Endometrial microvascular endothelial cells (primary cell): ENCODE measurements around the gene PLEKHM3. TPM values are rescaled to one million over a fixed set of nuclear protein-coding genes. Genes with fewer than 3 reads are reported as not detected.

ENCODE experiments used
- in situ Hi-C: cut with HindIII; loops from 2 replicates; pipeline ENCODE4 v1.10.0; 2017; ENCODE audit warnings: low sequenced_read_pairs, low pct_unique_long_range_greater_than_20kb; ENCODE audit errors: inconsistent ontology term
- total RNA-seq: library from RNA; depleted of rRNA; stranded (reverse); fragments of >200 nt; gene quantifications from one replicate; pipeline ENCODE4 v1.2.3, GENCODE V29; 2015; ENCODE audit errors: inconsistent ontology term

Gene PLEKHM3
- total RNA-seq, 1 donor from 2014 or later, result 3.3 TPM

- in situ Hi-C loops, result no loop called here
These were observed 178.1 kb downstream of the PLEKHM3 start for GRCh38 chr2:207847098-207847806.

- in situ Hi-C loops, result no loop called here
These were observed 180.0 kb downstream of the PLEKHM3 start for GRCh38 chr2:207845202-207845864.

- in situ Hi-C loops, result no loop called here
These were observed 180.7 kb downstream of the PLEKHM3 start for GRCh38 chr2:207844648-207845047.

GRCh38 chr2:207840101-207840500, 185.2 kb downstream of the PLEKHM3 start:
- in situ Hi-C loops, result no loop called here

GRCh38 chr2:207839575-207839974, 185.8 kb downstream of the PLEKHM3 start:
- in situ Hi-C loops, result no loop called here

- in situ Hi-C loops, result no loop called here
These were observed 186.3 kb downstream of the PLEKHM3 start for GRCh38 chr2:207839028-207839427.

DNA sequence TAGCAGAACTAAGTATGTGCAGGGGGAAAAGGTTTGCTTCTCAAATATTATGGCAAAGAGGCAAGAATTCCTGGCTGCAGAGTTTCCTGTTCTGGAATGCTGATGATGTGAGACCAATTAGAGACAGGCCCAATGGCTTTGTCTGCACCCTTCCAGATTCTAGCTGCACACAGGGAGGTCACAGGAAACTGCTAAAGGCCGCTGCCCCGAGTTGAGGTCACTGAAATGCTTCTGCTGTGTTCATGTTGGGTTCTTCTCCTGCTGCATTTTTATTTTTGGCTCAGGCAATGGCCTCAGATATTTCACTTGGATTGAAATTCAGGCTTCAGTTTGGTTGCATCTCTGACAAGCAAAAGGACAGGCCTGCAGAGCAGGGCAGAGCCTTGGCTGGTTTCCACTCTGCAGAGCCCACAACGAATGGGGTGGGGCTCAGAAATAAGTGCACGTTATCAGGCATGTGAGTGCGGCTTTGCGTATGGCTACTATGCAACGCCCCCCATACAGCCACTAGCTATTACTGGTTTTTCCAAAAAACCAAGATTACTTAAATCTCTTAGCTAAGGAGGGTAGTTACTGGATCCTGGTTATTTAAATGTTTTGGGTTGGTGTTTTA, 188.7 kb downstream of the PLEKHM3 start:
- in situ Hi-C loops, result no loop called here

DNA sequence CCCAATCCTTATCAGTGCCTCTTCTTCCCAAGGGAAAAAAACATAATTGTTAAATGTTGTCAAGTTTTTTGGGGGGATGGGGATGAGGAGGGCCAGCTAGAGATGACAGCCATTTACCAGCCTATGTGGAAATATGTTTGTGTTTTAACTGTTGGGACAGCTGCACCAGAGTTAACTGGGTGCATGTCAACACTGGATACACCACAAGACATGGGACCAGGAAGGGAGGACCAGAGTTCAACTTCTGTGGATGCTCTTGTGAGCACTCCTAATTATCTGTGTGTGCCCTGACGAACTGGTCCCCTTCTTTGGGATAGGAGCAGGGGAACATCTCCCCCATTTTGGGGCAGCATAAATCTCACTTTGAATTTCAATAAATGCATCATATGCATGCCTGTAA, 189.5 kb downstream of the PLEKHM3 start:
- in situ Hi-C loops, result no loop called here

- in situ Hi-C loops, result no loop called here
These were observed 192.0 kb downstream of the PLEKHM3 start for GRCh38 chr2:207833251-207833751.

DNA sequence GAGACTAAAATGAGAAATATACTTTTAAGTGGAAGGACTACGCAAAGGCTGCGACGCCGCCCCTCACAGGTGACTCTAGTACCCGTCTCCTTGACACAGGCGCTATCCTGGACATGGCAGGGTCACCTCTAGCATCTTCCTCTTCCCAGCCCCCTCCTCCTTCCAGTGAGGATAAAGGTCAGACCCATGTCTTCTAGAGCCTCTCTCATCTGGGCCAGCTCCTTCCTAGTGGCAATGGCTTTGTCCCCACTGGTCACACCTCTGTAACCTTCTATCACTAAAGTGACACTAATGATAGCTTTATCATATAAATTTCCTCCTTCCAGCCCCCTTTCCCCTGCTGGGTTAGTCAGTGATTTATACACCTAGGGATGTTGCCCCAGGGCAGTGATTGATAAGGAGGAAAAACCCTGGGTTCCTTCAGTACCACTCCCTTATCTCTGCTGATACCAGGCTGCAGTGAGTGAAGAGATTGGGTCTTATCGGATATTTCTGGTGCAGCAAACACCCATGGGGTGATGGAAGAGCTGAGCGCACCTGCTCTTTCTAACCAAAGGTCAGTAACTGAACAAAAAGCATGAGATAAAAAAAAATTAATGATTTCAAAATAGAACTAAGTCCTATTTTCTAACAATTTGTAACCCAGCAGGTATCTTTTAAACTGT, 193.6 kb downstream of the PLEKHM3 start:
- in situ Hi-C loops, result no loop called here

GRCh38 chr2:207830778-207831438, 194.4 kb downstream of the PLEKHM3 start:
- in situ Hi-C loops, result no loop called here

DNA sequence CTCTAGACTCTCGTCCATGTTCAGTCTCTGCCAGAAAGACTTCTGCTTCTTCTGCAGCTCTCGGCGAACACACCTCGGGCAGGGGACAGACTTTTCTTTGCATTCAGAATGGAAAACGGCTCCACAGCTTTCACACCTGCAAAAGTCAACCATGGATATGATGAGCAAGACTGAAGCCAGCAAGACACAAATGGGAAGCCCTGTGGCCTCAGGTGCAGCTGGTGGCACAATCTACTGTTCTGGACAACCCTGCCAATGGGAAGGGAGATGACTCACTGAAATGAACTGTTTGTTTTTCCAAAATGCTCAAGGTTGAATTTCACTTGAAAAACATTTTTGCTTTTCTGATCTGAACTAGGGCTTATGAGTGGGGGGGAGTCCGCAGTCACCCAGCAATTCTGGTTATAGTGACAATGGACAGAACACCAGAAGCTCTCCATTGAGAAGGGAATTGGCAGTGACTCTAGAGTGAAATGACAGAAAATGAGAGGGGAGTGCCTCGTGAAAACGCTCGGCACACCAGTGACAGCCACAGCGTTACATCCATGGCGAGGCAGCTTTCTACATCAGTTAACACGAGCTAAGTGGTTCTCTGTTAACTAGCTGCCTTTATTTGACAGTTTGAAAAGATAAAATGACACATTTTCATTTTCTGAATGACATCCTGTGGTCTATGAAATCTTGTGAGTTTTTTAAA, 196.8 kb downstream of the PLEKHM3 start:
- in situ Hi-C loops, result no loop called here

GRCh38 chr2:207825978-207826377, 199.3 kb downstream of the PLEKHM3 start:
- in situ Hi-C loops, result no loop called here

DNA sequence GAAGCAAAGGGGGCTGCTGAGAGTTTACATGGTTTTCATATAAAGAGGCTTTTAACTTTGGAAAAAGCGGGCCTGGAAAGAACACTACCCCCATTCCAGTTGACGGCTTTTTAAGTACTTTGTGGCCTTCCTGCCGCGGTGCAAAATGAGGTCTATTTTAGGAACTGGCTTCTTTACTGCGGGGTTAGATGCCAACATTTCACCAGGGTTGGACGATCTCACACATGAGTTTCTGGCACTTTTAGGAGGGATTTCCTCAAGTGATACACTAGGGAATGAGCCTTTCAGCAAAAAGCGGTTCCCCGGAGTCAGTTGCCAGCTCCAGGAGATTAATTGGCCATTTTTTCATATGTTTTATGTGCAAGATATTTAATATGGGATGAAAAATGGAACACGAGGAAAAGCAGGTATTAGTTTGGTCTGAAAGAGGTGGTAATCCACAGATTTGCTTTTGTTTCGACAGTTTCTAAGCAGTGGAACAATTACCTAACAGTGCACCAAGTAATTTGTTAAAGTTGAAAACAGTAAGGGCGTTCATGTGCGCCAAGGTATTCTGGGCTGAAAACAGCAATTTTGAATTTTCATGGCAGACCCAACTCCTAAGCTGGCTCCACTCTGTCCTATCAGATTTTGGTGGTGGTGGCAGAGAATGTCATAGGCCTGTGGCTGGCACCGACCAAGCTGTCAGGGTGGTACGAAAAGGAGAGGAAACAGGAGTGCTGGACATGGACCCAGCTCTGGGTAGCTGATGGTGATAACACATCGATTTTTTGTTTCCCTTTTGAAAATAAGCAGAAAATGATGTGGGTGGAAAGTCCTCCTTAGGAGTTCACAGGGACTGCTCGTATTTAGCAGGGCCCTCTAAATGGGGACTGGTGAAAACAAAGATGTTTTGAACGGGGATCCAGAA, 200.0 kb downstream of the PLEKHM3 start:
- in situ Hi-C loops, result no loop called here

DNA sequence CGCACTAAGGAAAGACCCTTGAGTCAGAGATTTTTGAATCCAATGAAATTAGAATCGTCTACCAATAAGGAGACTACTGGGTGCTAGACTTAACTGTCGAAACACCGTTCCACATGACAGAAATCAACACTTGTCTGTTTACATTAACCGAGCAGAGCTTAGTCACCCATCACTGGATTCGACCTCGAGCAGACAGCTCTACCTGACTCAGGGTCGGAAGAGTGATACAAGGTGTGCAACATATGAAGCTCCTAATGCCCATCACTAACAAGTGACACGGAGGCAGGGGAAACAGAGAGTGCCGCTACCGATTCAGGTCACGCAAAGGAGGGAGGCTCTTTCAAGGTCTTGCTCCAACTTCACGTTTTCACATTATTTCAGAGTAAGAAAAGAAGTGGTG, 201.5 kb downstream of the PLEKHM3 start:
- in situ Hi-C loops, result no loop called here

GRCh38 chr2:207819839-207820784, 205.2 kb downstream of the PLEKHM3 start:
- in situ Hi-C loops, result no loop called here
